ENCODE measurements around the gene MCOLN1.

MCOLN1 gene

DNA sequence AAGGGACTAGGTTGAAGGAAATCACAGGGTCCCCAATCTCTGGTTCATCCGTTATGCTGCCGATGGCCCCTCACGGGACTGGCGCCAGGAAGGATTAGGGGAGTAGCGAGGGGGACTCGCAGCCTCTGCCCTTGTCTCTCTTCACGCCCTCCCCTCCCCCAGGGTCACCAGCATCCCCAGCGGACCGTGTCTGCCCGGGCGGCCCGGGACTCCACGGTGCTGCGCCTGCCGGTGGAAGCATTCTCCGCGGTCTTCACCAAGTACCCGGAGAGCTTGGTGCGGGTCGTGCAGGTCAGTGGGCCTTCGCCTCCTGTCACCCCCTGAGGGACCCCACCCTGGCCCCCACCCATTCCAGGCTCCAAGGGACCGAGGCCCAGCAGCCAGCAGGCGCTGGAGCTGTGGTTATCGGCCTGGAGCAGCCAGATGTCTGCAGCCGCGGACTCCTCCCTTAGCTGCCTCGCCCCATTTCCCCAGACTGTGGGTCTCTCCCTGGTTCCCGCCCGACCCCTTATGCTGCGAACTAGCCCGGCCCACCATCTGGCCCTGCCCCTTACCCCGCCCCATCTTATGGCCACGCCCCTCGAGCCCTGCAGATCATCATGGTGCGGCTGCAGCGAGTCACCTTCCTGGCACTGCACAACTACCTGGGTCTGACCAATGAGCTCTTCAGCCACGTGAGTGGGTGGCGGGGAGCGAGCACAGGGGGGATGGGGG, 18.5 kb downstream of the MCOLN1 start:
- TF ChIP-seq TAF1 (IDR thresholded peaks at IDR 0.05; ENCODE audit: low read depth, low read length) = no peak
- no peak for TF ChIP-seq POU2F2 (IDR thresholded peaks at IDR 0.05; ENCODE audit: low read depth, low read length)

GRCh38 chr19:7541475-7541824, 19.0 kb downstream of the MCOLN1 start:
- DNase-seq (ENCODE audit: insufficient read length, low spot score) (no peak), FAIRE-seq (no peak)
- TF ChIP-seq SPI1 (IDR thresholded peaks at IDR 0.05; ENCODE audit: low read depth, low read length) = no peak
- no peak for TF ChIP-seq POLR2A (IDR thresholded peaks at IDR 0.05; ENCODE audit: low read depth, low read length)
- TF ChIP-seq POU2F2 (IDR thresholded peaks at IDR 0.05; ENCODE audit: low read depth, low read length) = no peak
- TF ChIP-seq POLR2AphosphoS5 (IDR thresholded peaks at IDR 0.05; ENCODE audit: low read depth, low read length) = no peak
- no peak for TF ChIP-seq TAF1 (IDR thresholded peaks at IDR 0.05; ENCODE audit: low read depth, low read length)
- TF ChIP-seq PAX5 (IDR thresholded peaks at IDR 0.05; ENCODE audit: insufficient read depth, low read length, severe bottlenecking) = no peak

More for the DNA sequence above, 18.5 kb downstream of the MCOLN1 start:
- FAIRE-seq = no peak
- DNase-seq (ENCODE audit: insufficient read length, low spot score) = no peak

DNA sequence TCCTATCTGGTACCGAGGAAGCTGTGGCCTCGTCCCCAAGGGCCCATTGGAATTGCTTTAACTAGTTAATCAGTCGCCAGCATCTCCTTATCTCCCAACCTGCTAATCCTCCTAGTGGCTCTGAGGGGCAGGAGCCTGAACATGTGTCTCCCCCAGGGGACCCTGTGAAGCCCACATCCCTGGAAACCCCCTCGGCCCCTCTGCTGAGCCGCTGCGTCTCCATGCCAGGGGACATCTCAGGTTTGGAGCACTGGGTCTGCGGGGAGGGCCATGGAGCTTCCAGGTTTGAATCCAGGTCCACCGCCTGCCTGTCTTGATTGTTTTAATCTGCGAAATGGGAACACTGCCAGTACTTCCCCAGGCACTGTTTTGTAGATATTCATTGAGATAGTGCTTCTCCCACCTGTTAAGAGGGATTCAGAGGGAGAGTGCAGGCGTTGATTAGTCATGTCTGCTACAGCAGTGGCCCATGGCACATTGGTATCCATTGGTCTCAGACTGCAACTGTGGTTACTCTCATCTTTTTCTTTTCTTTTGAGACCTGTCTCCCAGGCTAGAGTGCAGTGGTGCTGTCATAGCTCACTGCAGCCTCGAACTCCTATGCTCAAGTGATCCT, 19.5 kb downstream of the MCOLN1 start:
- TF ChIP-seq POLR2AphosphoS5 (IDR thresholded peaks at IDR 0.05; ENCODE audit: low read depth, low read length) (no peak), POU2F2 (IDR thresholded peaks at IDR 0.05; ENCODE audit: low read depth, low read length) (no peak), PAX5 (IDR thresholded peaks at IDR 0.05; ENCODE audit: insufficient read depth, low read length, severe bottlenecking) (no peak), POLR2A (IDR thresholded peaks at IDR 0.05; ENCODE audit: low read depth, low read length) (no peak), TAF1 (IDR thresholded peaks at IDR 0.05; ENCODE audit: low read depth, low read length) (no peak)
- no peak for FAIRE-seq
- no peak for DNase-seq (ENCODE audit: insufficient read length, low spot score)

- FAIRE-seq = no peak
- no peak for TF ChIP-seq SPI1 (IDR thresholded peaks at IDR 0.05; ENCODE audit: low read depth, low read length)
- TF ChIP-seq POU2F2 (IDR thresholded peaks at IDR 0.05; ENCODE audit: low read depth, low read length) = no peak
- TF ChIP-seq TAF1 (IDR thresholded peaks at IDR 0.05; ENCODE audit: low read depth, low read length) = no peak
- TF ChIP-seq POLR2A (IDR thresholded peaks at IDR 0.05; ENCODE audit: low read depth, low read length) = no peak
- TF ChIP-seq PAX5 (IDR thresholded peaks at IDR 0.05; ENCODE audit: insufficient read depth, low read length, severe bottlenecking) = no peak
- TF ChIP-seq POLR2AphosphoS5 (IDR thresholded peaks at IDR 0.05; ENCODE audit: low read depth, low read length) = no peak
Observed at GRCh38 chr19:7542556-7543348, 20.3 kb downstream of the MCOLN1 start.

DNA sequence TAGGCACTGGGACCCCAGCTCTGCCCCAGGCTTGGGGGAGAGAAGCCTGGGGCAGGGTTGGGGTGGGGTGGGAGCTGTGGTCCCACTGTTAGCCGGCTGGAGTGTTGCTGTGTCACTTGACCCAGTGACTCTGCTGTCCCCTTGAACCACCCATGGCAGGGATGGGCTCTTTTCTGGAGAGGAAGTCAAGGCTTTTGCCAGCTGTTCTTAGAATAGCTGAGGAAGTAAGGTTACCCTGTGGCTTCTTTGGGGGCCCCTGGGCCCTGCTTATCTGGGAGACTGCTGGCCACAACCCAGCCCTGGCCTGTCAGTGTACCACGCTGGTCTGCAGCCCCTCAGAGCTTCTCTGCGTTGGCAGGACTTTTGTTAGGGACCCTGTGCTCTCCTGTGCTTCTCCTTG, 22.2 kb downstream of the MCOLN1 start:
- FAIRE-seq = no peak
- no peak for TF ChIP-seq POU2F2 (IDR thresholded peaks at IDR 0.05; ENCODE audit: low read depth, low read length)
- no peak for TF ChIP-seq PAX5 (IDR thresholded peaks at IDR 0.05; ENCODE audit: insufficient read depth, low read length, severe bottlenecking)
- TF ChIP-seq SPI1 (IDR thresholded peaks at IDR 0.05; ENCODE audit: low read depth, low read length) = no peak
- TF ChIP-seq POLR2A (IDR thresholded peaks at IDR 0.05; ENCODE audit: low read depth, low read length) = no peak
- no peak for TF ChIP-seq POLR2AphosphoS5 (IDR thresholded peaks at IDR 0.05; ENCODE audit: low read depth, low read length)
- no peak for TF ChIP-seq TAF1 (IDR thresholded peaks at IDR 0.05; ENCODE audit: low read depth, low read length)
- DNase-seq (ENCODE audit: insufficient read length, low spot score) = no peak

More at GRCh38 chr19:7542556-7543348, 20.3 kb downstream of the MCOLN1 start:
- DNase-seq (ENCODE audit: insufficient read length, low spot score) = no peak

DNA sequence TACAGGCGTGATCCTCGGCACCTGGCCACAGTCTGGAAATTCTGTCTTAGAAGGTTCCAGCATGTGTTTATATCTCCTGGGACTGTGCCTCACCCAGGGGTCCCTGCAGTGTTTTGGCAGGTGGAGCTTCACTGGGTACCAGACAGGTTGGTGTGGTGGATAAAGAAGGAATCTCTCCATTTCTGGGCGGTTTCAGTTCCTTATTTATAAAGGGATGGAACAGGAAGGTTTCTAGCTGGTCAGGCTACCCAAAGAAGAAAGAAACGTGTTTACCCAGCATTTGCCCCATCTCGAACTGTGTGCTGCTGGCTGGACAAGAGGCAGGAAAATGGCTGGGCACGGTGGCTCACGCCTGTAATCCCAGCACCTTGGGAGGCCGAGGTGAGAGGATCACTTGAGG, 22.9 kb downstream of the MCOLN1 start:
- TF ChIP-seq POLR2A (IDR thresholded peaks at IDR 0.05; ENCODE audit: low read depth, low read length) = no peak
- TF ChIP-seq TAF1 (IDR thresholded peaks at IDR 0.05; ENCODE audit: low read depth, low read length) = no peak
- peak; percentile 75 for TF ChIP-seq SPI1 (IDR thresholded peaks at IDR 0.05; ENCODE audit: low read depth, low read length)
- no peak for TF ChIP-seq POLR2AphosphoS5 (IDR thresholded peaks at IDR 0.05; ENCODE audit: low read depth, low read length)
- TF ChIP-seq PAX5 (IDR thresholded peaks at IDR 0.05; ENCODE audit: insufficient read depth, low read length, severe bottlenecking) = no peak
- TF ChIP-seq POU2F2 (IDR thresholded peaks at IDR 0.05; ENCODE audit: low read depth, low read length) = no peak
- no peak for DNase-seq (ENCODE audit: insufficient read length, low spot score)
- peak; percentile 16 for FAIRE-seq

GRCh38 chr19:7545904-7546303, 23.5 kb downstream of the MCOLN1 start:
- no peak for FAIRE-seq
- no peak for TF ChIP-seq POLR2AphosphoS5 (IDR thresholded peaks at IDR 0.05; ENCODE audit: low read depth, low read length)
- TF ChIP-seq SPI1 (IDR thresholded peaks at IDR 0.05; ENCODE audit: low read depth, low read length) = peak; percentile 21; the same call in 1 of the 2 replicates
- DNase-seq (ENCODE audit: insufficient read length, low spot score) = no peak

- no peak for FAIRE-seq
- no peak for DNase-seq (ENCODE audit: insufficient read length, low spot score)
- TF ChIP-seq SPI1 (IDR thresholded peaks at IDR 0.05; ENCODE audit: low read depth, low read length) = no peak
- TF ChIP-seq POLR2A (IDR thresholded peaks at IDR 0.05; ENCODE audit: low read depth, low read length) = no peak
- TF ChIP-seq TAF1 (IDR thresholded peaks at IDR 0.05; ENCODE audit: low read depth, low read length) = no peak
- TF ChIP-seq POLR2AphosphoS5 (IDR thresholded peaks at IDR 0.05; ENCODE audit: low read depth, low read length) = no peak
- no peak for TF ChIP-seq PAX5 (IDR thresholded peaks at IDR 0.05; ENCODE audit: insufficient read depth, low read length, severe bottlenecking)
- TF ChIP-seq POU2F2 (IDR thresholded peaks at IDR 0.05; ENCODE audit: low read depth, low read length) = no peak
Observed at GRCh38 chr19:7547159-7547558, 24.7 kb downstream of the MCOLN1 start.

GRCh38 chr19:7549429-7550148, 27.2 kb downstream of the MCOLN1 start:
- DNase-seq (ENCODE audit: insufficient read length, low spot score) (no peak), FAIRE-seq (no peak)
- TF ChIP-seq POU2F2 (IDR thresholded peaks at IDR 0.05; ENCODE audit: low read depth, low read length) (no peak), SPI1 (IDR thresholded peaks at IDR 0.05; ENCODE audit: low read depth, low read length) (no peak), POLR2A (IDR thresholded peaks at IDR 0.05; ENCODE audit: low read depth, low read length) (no peak), POLR2AphosphoS5 (IDR thresholded peaks at IDR 0.05; ENCODE audit: low read depth, low read length) (no peak), PAX5 (IDR thresholded peaks at IDR 0.05; ENCODE audit: insufficient read depth, low read length, severe bottlenecking) (no peak), TAF1 (IDR thresholded peaks at IDR 0.05; ENCODE audit: low read depth, low read length) (no peak)
